ENCODE results near the gene VSTM2L. TPM values are rescaled to one million over a fixed set of nuclear protein-coding genes. Genes with fewer than 3 reads are reported as not detected.
A peak's percentile ranks its signal among the peaks of the same experiment; 100 is the strongest.

VSTM2L gene
- total and polyA plus RNA-seq, 2 of the 13 experiments (the other 11 are each of a cell fraction or from before 2014, with no cell fraction given) = not detected

GRCh38 chr20:37886851-37887297 is 16.1 kb upstream of the VSTM2L start (continued):
- TF ChIP-seq HNRNPK (IDR thresholded peaks at IDR 0.05; ENCODE audit: low read depth, low read length, poor library complexity, severe bottlenecking) (no peak), THAP9 (CRISPR knock-in tag; IDR thresholded peaks at IDR 0.05; ENCODE audit: borderline replicate concordance) (no peak), ZNF563 (CRISPR knock-in tag; IDR thresholded peaks at IDR 0.05) (no peak), MAZ (IDR thresholded peaks at IDR 0.05; ENCODE audit: borderline replicate concordance, low read depth, low read length) (no peak), MAZ (CRISPR knock-in tag; IDR thresholded peaks at IDR 0.05; ENCODE audit: low read depth) (peak; percentile 46; the same call in 1 of the 2 replicates), ADNP (CRISPR knock-in tag; IDR thresholded peaks at IDR 0.05) (peak; percentile 90), HOXA5 (CRISPR knock-in tag; IDR thresholded peaks at IDR 0.05) (no peak), REPIN1 (CRISPR knock-in tag; IDR thresholded peaks at IDR 0.05; ENCODE audit: borderline replicate concordance, low read depth) (peak; percentile 44; the same call in 1 of the 2 replicates)

DNA sequence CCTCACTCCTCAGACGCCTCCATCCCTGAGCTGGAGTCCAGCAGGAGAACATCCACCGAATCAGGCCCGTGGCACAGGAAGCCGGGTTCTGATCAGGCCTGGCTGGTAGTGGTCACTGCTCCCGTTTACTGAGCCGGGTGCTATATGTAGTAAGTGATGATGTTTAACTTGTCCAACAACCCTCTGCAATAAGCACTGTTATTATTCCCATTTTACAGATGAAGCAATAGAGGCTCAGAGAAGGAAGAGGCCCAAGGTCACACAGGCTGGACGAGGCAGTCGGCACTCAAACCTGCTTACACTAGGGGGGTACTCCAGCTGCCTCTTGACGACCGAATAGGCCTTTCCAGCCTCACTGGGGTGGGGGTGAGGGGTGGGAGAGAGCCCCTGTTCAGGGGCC is 14.3 kb upstream of the VSTM2L start:
- WGBS (ENCODE audit: low lambda C conversion rate) = 50% methylated on average over 10 of the region's 10 CpGs
- intact Hi-C loops (cut with micrococcal nuclease; ENCODE audit: unreplicated experiment) (no loop called here), in situ Hi-C loops (cut with HindIII; ENCODE audit: extremely low pct_ligation_motif_present, low pct_unique_long_range_greater_than_20kb) (no loop called here)
- no TSS peak for BruUV-seq (replicated peaks)
- FAIRE-seq (no peak), ATAC-seq (no peak), DNase-seq (ENCODE audit: low spot score) (no peak)
- no peaks in the 10 kb centered on the region for H3K79me2 ChIP-seq (ENCODE audit: insufficient read depth, low read length)
- H3K4me2 ChIP-seq (ENCODE audit: low read depth, low read length) = no peak overlapping the region
- ChIA-PET POLR2A (no interaction called here), CTCF (ENCODE audit: low intra/inter-chr PET ratio, low total read pairs) (no interaction called here)
- no peak overlapping the region for H2AFZ ChIP-seq (ENCODE audit: low read length)
- no peaks in the 10 kb centered on the region for H4K20me1 ChIP-seq (ENCODE audit: insufficient read depth, low read length)
- H3K27ac ChIP-seq (ENCODE audit: extremely low read length, insufficient read depth, low read length) = no peak overlapping the region
- H3K9me3 ChIP-seq (ENCODE audit: low read length) = no peaks in the 10 kb centered on the region
- H3K4me1 ChIP-seq (ENCODE audit: insufficient read depth, low read length) = peaks cover 29% of the 10 kb centered on the region
- no peaks in the 10 kb centered on the region for H3K36me3 ChIP-seq (replicated peaks in 1 of 2; ENCODE audit: control insufficient read depth in 1 of 2, insufficient read depth in 2 of 2, low read length in 2 of 2)
- TF ChIP-seq ZNF138 (CRISPR knock-in tag; IDR thresholded peaks at IDR 0.05; ENCODE audit: low read depth) (no peak), CHD4 (IDR thresholded peaks at IDR 0.05; ENCODE audit: borderline replicate concordance, low read length) (peak; percentile 66; the same call in 1 of the 2 replicates), ZNF629 (CRISPR knock-in tag; conservative IDR thresholded peaks at IDR 0.05) (peak; percentile 88), ZMYM3 (CRISPR knock-in tag; IDR thresholded peaks at IDR 0.05) (peak; percentile 47), ZNF572 (CRISPR knock-in tag; IDR thresholded peaks at IDR 0.05) (no peak)
- TF ChIP-seq, protein P1, sequence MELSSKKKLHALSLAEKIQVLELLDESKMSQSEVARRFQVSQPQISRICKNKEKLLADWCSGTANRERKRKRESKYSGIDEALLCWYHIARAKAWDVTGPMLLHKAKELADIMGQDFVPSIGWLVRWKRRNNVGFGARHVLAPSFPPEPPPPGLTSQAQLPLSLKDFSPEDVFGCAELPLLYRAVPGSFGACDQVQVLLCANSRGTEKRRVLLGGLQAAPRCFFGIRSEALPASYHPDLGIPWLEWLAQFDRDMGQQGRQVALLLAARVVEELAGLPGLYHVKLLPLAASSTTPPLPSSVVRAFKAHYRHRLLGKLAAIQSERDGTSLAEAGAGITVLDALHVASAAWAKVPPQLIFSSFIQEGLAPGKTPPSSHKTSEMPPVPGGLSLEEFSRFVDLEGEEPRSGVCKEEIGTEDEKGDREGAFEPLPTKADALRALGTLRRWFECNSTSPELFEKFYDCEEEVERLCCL (CRISPR knock-in tag; IDR thresholded peaks at IDR 0.05; ENCODE audit: borderline replicate concordance) = no peak
- H3K4me3 ChIP-seq (replicated peaks in 1 of 3; ENCODE audit: insufficient read depth in 1 of 3, low read depth in 2 of 3, low read length in 3 of 3) = no peak overlapping the region
- no peak overlapping the region for H3K9ac ChIP-seq (ENCODE audit: insufficient read depth, low read depth, low read length)
- peaks cover 6 to 18% of the 10 kb centered on the region in 2 experiments; a peak in 3 of 5 replicates for H3K27me3 ChIP-seq (ENCODE audit: control insufficient read depth in 1 of 2, insufficient read depth in 2 of 2, low read length in 2 of 2)

Data from HepG2 (cell line).